ENCODE measurements around the gene CCDC27.
A peak's percentile ranks its signal among the peaks of the same experiment; 100 is the strongest.

CCDC27 gene

GRCh38 chr1:3772027-3772714 is 19.9 kb downstream of the CCDC27 start:
- TF ChIP-seq CTCF (conservative IDR thresholded peaks at IDR 0.05; ENCODE audit: low read depth, low read length) = no peak
- DNase-seq (ENCODE audit: low read depth) = peak; percentile 77
- peak overlapping the region; percentile 60 for H3K4me3 ChIP-seq (ENCODE audit: low read depth, low read length)

GRCh38 chr1:3772715-3773571 is 20.7 kb downstream of the CCDC27 start, which contains the start of gene SMIM1:
SMIM1 (plus strand) TSS chr1:3772749; CDS start chr1:3775374, 2,625 bp downstream.
- peak within 1 kb of the TSS; percentile 60 for H3K4me3 ChIP-seq (ENCODE audit: low read depth, low read length)
- TF ChIP-seq CTCF (conservative IDR thresholded peaks at IDR 0.05; ENCODE audit: low read depth, low read length) = no peak
- peak; percentile 17 for DNase-seq (ENCODE audit: low read depth)

GRCh38 chr1:3773572-3774275 is 21.5 kb downstream of the CCDC27 start:
- no peak for DNase-seq (ENCODE audit: low read depth)
- no peak for TF ChIP-seq CTCF (conservative IDR thresholded peaks at IDR 0.05; ENCODE audit: low read depth, low read length)
- no peak overlapping the region for H3K4me3 ChIP-seq (ENCODE audit: low read depth, low read length)

- DNase-seq (ENCODE audit: low read depth) = no peak
- no peak for TF ChIP-seq CTCF (conservative IDR thresholded peaks at IDR 0.05; ENCODE audit: low read depth, low read length)
- no peak overlapping the region for H3K4me3 ChIP-seq (ENCODE audit: low read depth, low read length)
These were observed 22.2 kb downstream of the CCDC27 start for GRCh38 chr1:3774276-3774945.

- H3K4me3 ChIP-seq (ENCODE audit: low read depth, low read length) = no peak overlapping the region
- peak; percentile 30 for DNase-seq (ENCODE audit: low read depth)
- no peak for TF ChIP-seq CTCF (conservative IDR thresholded peaks at IDR 0.05; ENCODE audit: low read depth, low read length)
These were observed 22.8 kb downstream of the CCDC27 start for GRCh38 chr1:3774946-3775489.

GRCh38 chr1:3775490-3776230 is 23.4 kb downstream of the CCDC27 start:
- no peak for TF ChIP-seq CTCF (conservative IDR thresholded peaks at IDR 0.05; ENCODE audit: low read depth, low read length)
- DNase-seq (ENCODE audit: low read depth) = peak; percentile 75
- H3K4me3 ChIP-seq (ENCODE audit: low read depth, low read length) = no peak overlapping the region

Measured in choroid plexus epithelial cell (primary cell).